NCI-H226 (cell line): ENCODE measurements around the gene NTRK3.

Experiments
- DNase-seq: peaks from one replicate; pipeline ENCODE4 v3.0.0-alpha.2; 2015

NTRK3 gene

GRCh38 chr15:87930457-87930856, 326.1 kb downstream of the NTRK3 start:
- no peak for DNase-seq

GRCh38 chr15:87929841-87930240, 326.7 kb downstream of the NTRK3 start:
- no peak for DNase-seq

- DNase-seq, result no peak
Measured at GRCh38 chr15:87924433-87924832, 332.1 kb downstream of the NTRK3 start.

GRCh38 chr15:87919064-87919463, 337.5 kb downstream of the NTRK3 start:
- DNase-seq, result no peak

- DNase-seq, result no peak
Measured at GRCh38 chr15:87917480-87917879, 339.1 kb downstream of the NTRK3 start.

- no peak for DNase-seq
Measured at GRCh38 chr15:87916208-87916607, 340.3 kb downstream of the NTRK3 start.

- no peak for DNase-seq
Measured at GRCh38 chr15:87910301-87910700, 346.2 kb downstream of the NTRK3 start.

- DNase-seq, result no peak
Measured at GRCh38 chr15:87907676-87908446, 348.7 kb downstream of the NTRK3 start.

- DNase-seq, result no peak
Measured at GRCh38 chr15:87906444-87906843, 350.1 kb downstream of the NTRK3 start.

- no peak for DNase-seq
Measured at GRCh38 chr15:87902772-87903426, 353.6 kb downstream of the NTRK3 start.

GRCh38 chr15:87901926-87902690, 354.4 kb downstream of the NTRK3 start:
- no peak for DNase-seq

GRCh38 chr15:87901008-87901407, 355.5 kb downstream of the NTRK3 start:
- DNase-seq, result no peak

- no peak for DNase-seq
Measured at GRCh38 chr15:87896936-87897335, 359.6 kb downstream of the NTRK3 start.

GRCh38 chr15:87887177-87887576, 369.4 kb downstream of the NTRK3 start:
- DNase-seq, result no peak

GRCh38 chr15:87881026-87881425, 375.5 kb downstream of the NTRK3 start:
- no peak for DNase-seq

- no peak for DNase-seq
Measured at GRCh38 chr15:87877822-87878542, 378.6 kb downstream of the NTRK3 start.

- DNase-seq, result peak; percentile 99
Measured at GRCh38 chr15:87877114-87877810, 379.3 kb downstream of the NTRK3 start.

- DNase-seq, result no peak
Measured at GRCh38 chr15:87874896-87875711, 381.4 kb downstream of the NTRK3 start.

GRCh38 chr15:87873516-87873915, 383.0 kb downstream of the NTRK3 start:
- peak; percentile 24 for DNase-seq

GRCh38 chr15:87871731-87872320, 384.7 kb downstream of the NTRK3 start:
- DNase-seq, result no peak

- peak; percentile 69 for DNase-seq
Measured at GRCh38 chr15:87871258-87871681, 385.3 kb downstream of the NTRK3 start.
